Left lung (tissue), 10 donors: Measurements from ENCODE around the gene PDE4A. TPM values are rescaled to one million over a fixed set of nuclear protein-coding genes. Genes with fewer than 3 reads are reported as not detected.

Source experiments
- ATAC-seq: fragments of 200-7000 bp; cut with Tn5 transposase; one replicate; pipeline ENCODE4 v1.9.1; 2020; ENCODE audit warnings: moderate library complexity
- DNase-seq, 4 donors: peaks; one replicate each; pipeline ENCODE4 v3.0.0-alpha.2; 2013 to 2020
- H3K27ac ChIP-seq, 2 donors: fragments of 200-600 bp; sonication (generic) in 1 of 2; one replicate each; pipeline versions ENCODE4 v1.5.0 to v1.8.0; 2020 to 2021
- H3K27me3 ChIP-seq, 2 donors: fragments of 200-600 bp; sonication (generic) in 1 of 2; one replicate each; pipeline versions ENCODE4 v1.5.0 to v1.8.0; 2020 to 2021
- H3K36me3 ChIP-seq, 2 donors: fragments of 200-600 bp; sonication (generic) in 1 of 2; one replicate each; pipeline versions ENCODE4 v1.5.0 to v1.8.0; 2020 to 2021
- H3K4me1 ChIP-seq, 2 donors: fragments of 200-600 bp; one replicate each; pipeline ENCODE4 v1.8.0; 2021
- H3K4me3 ChIP-seq, 2 donors: fragments of 200-600 bp; sonication (generic) in 1 of 2; one replicate each; pipeline versions ENCODE4 v1.5.0 to v1.8.0; 2020 to 2021; ENCODE audit warnings: mild to moderate bottlenecking in 1 of 2
- H3K9me3 ChIP-seq, 2 donors: fragments of 200-600 bp; sonication (generic) in 1 of 2; one replicate each; pipeline versions ENCODE4 v1.5.0 to v1.8.0; 2020 to 2021
- CTCF ChIP-seq, 2 donors: fragments of 200-600 bp; sonication (generic) in 1 of 2; IDR thresholded peaks; one replicate each; pipeline versions ENCODE4 v1.5.0 to v1.8.0; 2021; ENCODE audit warnings: antibody characterized with exemption in 2 of 2
- intact Hi-C, 2 donors: fragments of 100-400 bp; cut with DNase I; formaldehyde crosslinking; loops; one replicate each; pipeline versions ENCODE4 v1.11.2 to v1.14.2; 2022
- polyA plus RNA-seq, 6 donors: library from polyadenylated mRNA; unstranded; fragments of 120-200 nt; gene quantifications; one replicate each; pipeline ENCODE4 v1.2.1, GENCODE V29; 2013; ENCODE audit not compliant: insufficient read length in 6 of 6
- total RNA-seq, 2 donors: library from RNA; stranded (reverse); fragmentation: NEBNext Ultra II Directional; extraction: Animal tissue kit (Norgen Biotek cat#: 25700); gene quantifications; one replicate each; pipeline ENCODE4 v1.2.1, GENCODE V29; 2021
- donor health status: DM: no; HTN: yes; CAD: no.
- donor health status: DM: no; HTN: no; CAD: no.

Gene PDE4A
- total and polyA plus RNA-seq, 8 donors: 4.3 to 21.6 (median 8.6) TPM

GRCh38 chr19:10513223-10513622 lies 92.9 kb downstream of the PDE4A start:
- Histone ChIP-seq H3K4me1 (peaks cover 11 to 29% of the 10 kb centered on the region in 2 donors), H3K27me3 (peaks cover 44 to 94% of the 10 kb centered on the region in 2 donors), H3K36me3 (no peaks in the 10 kb centered on the region), H3K4me3 (no peak overlapping the region), H3K9me3 (no peaks in the 10 kb centered on the region), H3K27ac (no peak overlapping the region)
- intact Hi-C loops: no loop called here
- ATAC-seq: no peak
- no peak for TF ChIP-seq CTCF (IDR thresholded peaks at IDR 0.05)
- DNase-seq: no peak

DNA sequence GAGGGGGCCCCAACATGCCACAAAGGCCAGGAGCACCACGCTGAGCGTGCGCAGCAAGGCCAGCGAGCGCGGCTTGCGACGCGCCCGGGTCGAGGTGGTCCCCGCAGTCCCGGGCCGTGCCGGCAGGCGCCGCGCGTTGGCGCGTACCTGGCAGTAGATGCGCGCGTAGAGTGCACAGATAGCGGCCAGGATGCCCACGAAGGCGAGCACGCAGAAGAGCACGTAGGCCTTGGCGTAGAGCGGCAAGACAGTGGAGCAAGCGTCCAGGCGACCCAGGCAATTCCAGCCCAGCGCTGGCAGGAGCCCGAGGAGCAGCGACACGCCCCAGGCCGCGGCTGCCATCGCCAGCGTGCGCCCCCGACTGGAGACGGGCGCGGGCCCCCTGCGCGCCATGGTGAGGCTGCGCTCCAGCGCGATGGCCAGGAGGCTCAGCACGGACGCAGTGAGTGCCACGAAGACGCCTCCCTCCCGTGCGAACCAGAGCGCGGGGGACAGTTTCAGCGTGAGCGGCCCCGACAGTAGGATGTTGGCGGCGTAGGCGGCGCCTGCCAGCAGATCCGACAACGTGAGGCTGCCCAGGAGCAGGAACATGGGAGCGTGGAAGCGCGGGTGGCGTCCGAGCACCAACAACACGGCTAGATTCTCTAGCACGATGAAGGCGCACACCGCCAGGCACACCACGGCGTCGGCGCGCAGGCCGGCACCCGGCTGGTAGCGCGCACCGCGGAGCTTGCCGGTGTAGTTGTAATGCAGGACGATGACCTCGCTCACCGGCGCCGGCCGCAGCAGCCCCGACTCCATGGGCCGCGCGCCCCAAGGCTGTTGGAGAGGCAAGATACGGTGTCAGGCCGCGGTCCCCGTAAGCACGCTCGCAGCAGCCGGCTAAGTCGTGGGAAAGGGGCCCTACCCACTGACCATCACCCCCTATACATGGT lies 94.1 kb downstream of the PDE4A start:
- no peak overlapping the region for H3K27ac ChIP-seq
- H3K4me1 ChIP-seq: peaks cover 11 to 35% of the 10 kb centered on the region in 2 donors
- intact Hi-C loops: no loop called here
- no peak overlapping the region for H3K4me3 ChIP-seq
- peak in 1 of 4 donors; percentile 73 for DNase-seq
- H3K9me3 ChIP-seq: no peaks in the 10 kb centered on the region
- ATAC-seq: no peak
- no peak for TF ChIP-seq CTCF (IDR thresholded peaks at IDR 0.05)
- peaks cover 57 to 100% of the 10 kb centered on the region in 2 donors for H3K27me3 ChIP-seq
- H3K36me3 ChIP-seq: no peaks in the 10 kb centered on the region

GRCh38 chr19:10516064-10516385 lies 95.7 kb downstream of the PDE4A start:
- ATAC-seq: no peak
- TF ChIP-seq CTCF (IDR thresholded peaks at IDR 0.05): no peak

GRCh38 chr19:10516671-10517286 lies 96.4 kb downstream of the PDE4A start:
- intact Hi-C loops: no loop called here
- Histone ChIP-seq H3K27me3 (peaks cover 60 to 100% of the 10 kb centered on the region in 2 donors), H3K36me3 (no peaks in the 10 kb centered on the region), H3K27ac (no peak overlapping the region), H3K4me1 (peaks cover 11 to 29% of the 10 kb centered on the region in 2 donors), H3K9me3 (no peaks in the 10 kb centered on the region), H3K4me3 (peak overlapping the region in 1 of 2 donors; percentile 26)
- DNase-seq: no peak
- no peak for ATAC-seq
- no peak for TF ChIP-seq CTCF (IDR thresholded peaks at IDR 0.05)

More at GRCh38 chr19:10516064-10516385, 95.7 kb downstream of the PDE4A start:
- H3K27me3 ChIP-seq: peaks cover 60 to 100% of the 10 kb centered on the region in 2 donors
- H3K36me3 ChIP-seq: no peaks in the 10 kb centered on the region
- H3K4me3 ChIP-seq: no peak overlapping the region
- no peaks in the 10 kb centered on the region for H3K9me3 ChIP-seq
- H3K4me1 ChIP-seq: peaks cover 11 to 29% of the 10 kb centered on the region in 2 donors
- no peak overlapping the region for H3K27ac ChIP-seq
- intact Hi-C loops: no loop called here
- no peak for DNase-seq

- Histone ChIP-seq H3K4me3 (peak within 1 kb of the TSS; percentile 26 to 29), H3K36me3 (no peaks in the 10 kb centered on the region), H3K27ac (no peak within 1 kb of the TSS), H3K9me3 (no peaks in the 10 kb centered on the region), H3K4me1 (peaks cover 11 to 29% of the 10 kb centered on the region in 2 donors), H3K27me3 (peaks cover 60 to 100% of the 10 kb centered on the region in 2 donors)
- no peak for TF ChIP-seq CTCF (IDR thresholded peaks at IDR 0.05)
- ATAC-seq (peak; percentile 44), DNase-seq (peak in 1 of 4 donors; percentile 80)
- intact Hi-C loops: no loop called here
Measured at GRCh38 chr19:10517361-10517759, 97.0 kb downstream of the PDE4A start, which contains the start of gene S1PR5. Gene S1PR5 (minus strand): TSS chr19:10517447. CDS start chr19:10515011, 2,436 bp downstream.
